WTC11 (cell line): Measurements from ENCODE around the gene FGR.

ENCODE experiments used
- AFF4 ChIP-seq: sonication (generic); formaldehyde crosslinking; IDR thresholded peaks from 2 replicates; pipeline ENCODE4 v1.8.1; 2023; ENCODE audit warnings: mild to moderate bottlenecking, missing genetic modification reagents, borderline replicate concordance
- CBFB ChIP-seq: sonication (generic); formaldehyde crosslinking; IDR thresholded peaks from 2 replicates; pipeline ENCODE4 v1.8.1; 2022; ENCODE audit warnings: mild to moderate bottlenecking, low read depth, missing genetic modification reagents
- CREM ChIP-seq: sonication (generic); formaldehyde crosslinking; IDR thresholded peaks from 2 replicates; pipeline ENCODE4 v1.8.1; 2022; ENCODE audit warnings: mild to moderate bottlenecking, missing genetic modification reagents, moderate library complexity
- CTCF ChIP-seq: fragments of 200-600 bp; IDR thresholded peaks from 2 replicates; pipeline ENCODE4 v1.8.0; 2022; ENCODE audit warnings: antibody characterized with exemption
- FOXJ3 ChIP-seq: sonication (generic); formaldehyde crosslinking; IDR thresholded peaks from 2 replicates; pipeline ENCODE4 v1.9.0; 2021; ENCODE audit warnings: missing genetic modification reagents, mild to moderate bottlenecking, borderline replicate concordance
- IRF2 ChIP-seq: sonication (generic); formaldehyde crosslinking; IDR thresholded peaks from 2 replicates; pipeline ENCODE4 v1.8.0; 2022; ENCODE audit warnings: low read depth, missing genetic modification reagents, borderline replicate concordance

DNA sequence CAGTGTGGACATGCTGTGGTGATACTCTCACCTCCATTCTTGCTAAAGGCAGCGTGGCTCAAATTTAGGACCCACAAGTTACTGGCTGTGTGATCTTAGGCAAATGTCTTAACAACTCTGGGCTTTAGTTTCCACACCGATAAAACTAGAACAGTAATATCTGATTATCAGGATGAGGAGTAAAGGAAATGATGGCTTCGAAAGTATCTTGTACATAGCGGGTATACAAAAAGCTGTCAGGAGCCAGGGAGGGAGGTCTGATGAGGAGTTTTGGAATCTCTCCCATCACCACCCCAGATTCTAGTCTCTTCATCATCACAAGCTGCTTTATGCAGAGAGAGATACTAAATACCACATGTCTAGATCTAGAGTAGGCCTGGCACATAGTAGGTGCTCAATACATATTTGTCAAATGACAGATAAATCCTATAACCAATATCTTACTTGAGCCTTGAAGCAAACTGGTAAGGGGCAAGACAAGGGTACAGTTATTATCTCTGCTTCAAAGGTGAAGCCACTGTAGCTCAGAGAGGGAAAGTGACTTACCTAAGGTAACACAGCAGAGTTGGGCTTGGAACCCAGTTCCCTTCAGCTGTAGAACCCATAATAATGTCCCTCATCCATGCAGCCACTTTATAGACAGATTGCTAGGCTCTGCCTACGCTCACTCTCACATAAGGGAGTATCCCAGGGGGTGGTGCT, 9.5 kb upstream of the FGR start:
- no peak; the same call in 1 of the 2 replicates for TF ChIP-seq CTCF
- no peak for TF ChIP-seq CBFB (CRISPR knock-in tag)
- TF ChIP-seq IRF2 (CRISPR knock-in tag): no peak
- TF ChIP-seq FOXJ3 (CRISPR knock-in tag): no peak
- TF ChIP-seq CREM (CRISPR knock-in tag): no peak
- TF ChIP-seq AFF4 (CRISPR knock-in tag): no peak
